AG09319 (cell line): ENCODE data around the gene GXYLT2.

Experiments used
- DNase-seq: peaks from one replicate; pipeline ENCODE4 v3.0.0-alpha.2; 2010; ENCODE audit warnings: low read depth; ENCODE audit errors: extremely low read depth
- TF ChIP-seq, protein P1 (sequence below): IDR thresholded peaks from 2 replicates; pipeline ENCODE4 v1.5.1; 2011; ENCODE audit warnings: low read depth, mild to moderate bottlenecking, inconsistent platforms, low read length, moderate library complexity

Gene GXYLT2

DNA sequence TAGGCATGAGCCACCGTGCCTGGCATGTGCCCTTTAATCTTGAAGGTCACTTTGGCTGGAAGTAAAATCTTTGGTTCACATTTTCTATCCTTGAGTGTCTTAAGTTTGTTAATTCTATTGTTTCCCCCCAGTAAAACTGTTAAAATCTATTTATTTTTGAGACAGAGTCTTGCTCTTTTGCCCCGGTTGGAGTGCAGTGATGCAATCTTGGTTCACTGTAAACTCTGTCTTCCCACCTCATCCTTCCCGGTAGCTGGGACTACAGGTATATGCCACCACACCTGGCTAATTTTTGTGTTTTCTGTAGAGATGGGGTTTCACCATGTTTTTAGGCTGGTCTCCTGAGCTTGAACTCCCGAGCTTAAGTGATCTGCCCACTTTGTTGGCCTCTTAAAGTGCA lies 116.5 kb downstream of the GXYLT2 start:
- DNase-seq = no peak
- TF ChIP-seq, protein P1, sequence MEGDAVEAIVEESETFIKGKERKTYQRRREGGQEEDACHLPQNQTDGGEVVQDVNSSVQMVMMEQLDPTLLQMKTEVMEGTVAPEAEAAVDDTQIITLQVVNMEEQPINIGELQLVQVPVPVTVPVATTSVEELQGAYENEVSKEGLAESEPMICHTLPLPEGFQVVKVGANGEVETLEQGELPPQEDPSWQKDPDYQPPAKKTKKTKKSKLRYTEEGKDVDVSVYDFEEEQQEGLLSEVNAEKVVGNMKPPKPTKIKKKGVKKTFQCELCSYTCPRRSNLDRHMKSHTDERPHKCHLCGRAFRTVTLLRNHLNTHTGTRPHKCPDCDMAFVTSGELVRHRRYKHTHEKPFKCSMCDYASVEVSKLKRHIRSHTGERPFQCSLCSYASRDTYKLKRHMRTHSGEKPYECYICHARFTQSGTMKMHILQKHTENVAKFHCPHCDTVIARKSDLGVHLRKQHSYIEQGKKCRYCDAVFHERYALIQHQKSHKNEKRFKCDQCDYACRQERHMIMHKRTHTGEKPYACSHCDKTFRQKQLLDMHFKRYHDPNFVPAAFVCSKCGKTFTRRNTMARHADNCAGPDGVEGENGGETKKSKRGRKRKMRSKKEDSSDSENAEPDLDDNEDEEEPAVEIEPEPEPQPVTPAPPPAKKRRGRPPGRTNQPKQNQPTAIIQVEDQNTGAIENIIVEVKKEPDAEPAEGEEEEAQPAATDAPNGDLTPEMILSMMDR = no peak

GRCh38 chr3:73007992-73008712 lies 120.3 kb downstream of the GXYLT2 start:
- TF ChIP-seq, protein P1 = no peak

DNA sequence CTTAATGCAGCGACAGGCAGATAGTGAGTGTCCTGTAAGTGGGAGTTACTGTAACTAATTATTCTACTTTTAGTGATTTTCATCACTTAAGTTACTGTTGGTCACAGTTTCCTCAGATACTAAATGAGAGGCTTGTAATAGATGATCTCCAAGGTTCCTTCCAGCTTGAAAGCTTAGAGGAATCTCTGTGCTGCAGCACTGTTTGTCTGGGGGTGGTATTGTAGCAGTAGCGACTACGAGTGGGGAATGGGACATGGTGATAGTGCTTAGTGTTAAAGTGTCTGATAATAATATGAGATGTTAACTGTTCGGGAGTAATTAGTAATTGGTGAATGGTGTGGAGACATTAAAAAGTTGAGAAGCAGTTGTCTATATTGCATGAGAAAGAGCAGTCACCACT lies 121.2 kb downstream of the GXYLT2 start:
- TF ChIP-seq, protein P1 = no peak

More at GRCh38 chr3:73007992-73008712, 120.3 kb downstream of the GXYLT2 start:
- DNase-seq = no peak

GRCh38 chr3:73009750-73010149 lies 121.9 kb downstream of the GXYLT2 start:
- TF ChIP-seq, protein P1 = no peak
- no peak for DNase-seq

More for the DNA sequence above, 121.2 kb downstream of the GXYLT2 start:
- no peak for DNase-seq

DNA sequence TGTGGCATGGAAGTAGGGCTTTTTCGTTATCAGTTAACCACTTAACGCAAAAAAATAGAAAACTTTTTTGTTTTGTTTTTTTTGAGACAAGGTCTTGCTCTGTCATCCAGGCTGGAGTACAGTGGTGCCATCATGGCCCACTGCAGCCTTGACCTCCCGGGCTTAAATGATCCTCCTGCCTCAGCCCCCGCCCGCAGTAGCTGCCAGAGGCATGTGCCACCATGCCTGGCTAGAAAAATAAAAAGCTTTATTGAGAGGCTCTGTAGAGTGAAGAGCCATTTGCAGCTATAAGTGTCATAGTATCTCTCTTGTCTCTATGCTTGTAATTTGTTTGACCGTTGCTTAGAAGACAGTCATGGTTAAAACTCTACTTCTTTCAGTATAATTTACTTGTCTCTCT lies 122.3 kb downstream of the GXYLT2 start:
- TF ChIP-seq, protein P1 = no peak
- no peak for DNase-seq

GRCh38 chr3:73018298-73018697 lies 130.5 kb downstream of the GXYLT2 start:
- TF ChIP-seq, protein P1 = no peak
- DNase-seq = no peak

DNA sequence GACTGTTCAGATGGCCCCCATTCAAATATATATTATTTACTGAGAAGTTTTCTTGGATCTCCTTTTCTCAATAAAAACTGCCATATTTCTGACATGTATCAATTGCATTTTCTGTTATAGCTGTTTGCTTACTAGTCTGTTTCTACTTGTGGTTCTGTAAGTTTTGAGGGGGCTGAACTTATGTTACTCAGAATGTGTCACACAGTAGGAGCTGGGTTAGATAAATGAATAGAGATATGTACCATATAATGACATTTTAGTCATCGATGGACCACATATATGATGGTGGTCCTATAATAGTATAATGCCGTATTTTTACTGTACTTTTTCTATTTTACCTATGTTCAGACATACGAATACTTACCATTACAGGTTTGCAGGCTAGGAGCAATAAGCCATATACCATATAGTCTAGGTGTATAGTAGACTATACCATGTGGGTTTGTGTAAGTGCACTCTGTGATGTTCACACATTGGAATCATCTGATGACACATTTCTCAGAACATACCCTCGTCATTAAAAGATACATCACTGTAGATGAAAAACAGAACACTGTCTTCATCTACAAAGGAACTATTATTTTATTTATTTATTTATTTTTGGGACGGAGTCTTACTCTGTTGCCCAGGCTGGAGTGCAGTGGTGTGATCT lies 131.1 kb downstream of the GXYLT2 start:
- TF ChIP-seq, protein P1 = no peak
- no peak for DNase-seq
